AG08396 (cell line): ENCODE data around the gene ANKRD13D.

ENCODE experiments used
- DNase-seq: peaks from one replicate; pipeline ENCODE4 v3.0.0; 2012; ENCODE audit warnings: low spot score, mixed read lengths

The ANKRD13D gene

GRCh38 chr11:67273260-67273990 is 15.7 kb upstream of the ANKRD13D start:
- no peak for DNase-seq

GRCh38 chr11:67274768-67275605 is 14.1 kb upstream of the ANKRD13D start:
- no peak for DNase-seq

GRCh38 chr11:67275606-67276409 is 13.3 kb upstream of the ANKRD13D start:
- DNase-seq = no peak

GRCh38 chr11:67276781-67277230 is 12.3 kb upstream of the ANKRD13D start:
- DNase-seq = peak; percentile 65

- DNase-seq = peak; percentile 87
Observed at GRCh38 chr11:67277231-67277961, 11.7 kb upstream of the ANKRD13D start.

GRCh38 chr11:67278135-67278938 is 10.8 kb upstream of the ANKRD13D start:
- DNase-seq = no peak

GRCh38 chr11:67278939-67279588 is 10.0 kb upstream of the ANKRD13D start:
- no peak for DNase-seq

GRCh38 chr11:67279589-67280340 is 9.3 kb upstream of the ANKRD13D start:
- DNase-seq = no peak

GRCh38 chr11:67280341-67280787 is 8.7 kb upstream of the ANKRD13D start:
- no peak for DNase-seq

GRCh38 chr11:67280788-67281551 is 8.1 kb upstream of the ANKRD13D start:
- DNase-seq = no peak

GRCh38 chr11:67281552-67282150 is 7.5 kb upstream of the ANKRD13D start:
- DNase-seq = no peak

- DNase-seq = no peak
Observed at GRCh38 chr11:67282155-67282875, 6.8 kb upstream of the ANKRD13D start.

- DNase-seq = no peak
Observed at GRCh38 chr11:67282876-67283371, 6.2 kb upstream of the ANKRD13D start.

- no peak for DNase-seq
Observed at GRCh38 chr11:67283481-67283963, 5.6 kb upstream of the ANKRD13D start.

GRCh38 chr11:67284811-67285540 is 4.1 kb upstream of the ANKRD13D start:
- DNase-seq = no peak
